GM19395 (cell line): ENCODE measurements around the gene RXRA.

Source experiments
- ATAC-seq: cut with Tn5 transposase; IDR thresholded peaks from one replicate; pipeline ENCODE4 v1.9.1; 2021; ENCODE audit warnings: mild to moderate bottlenecking, moderate library complexity; ENCODE audit not compliant: unreplicated experiment

Gene RXRA

GRCh38 chr9:134477927-134478326 is 151.7 kb downstream of the RXRA start:
- ATAC-seq = no peak

- no peak for ATAC-seq
Observed at GRCh38 chr9:134481762-134482161, 155.5 kb downstream of the RXRA start.

DNA sequence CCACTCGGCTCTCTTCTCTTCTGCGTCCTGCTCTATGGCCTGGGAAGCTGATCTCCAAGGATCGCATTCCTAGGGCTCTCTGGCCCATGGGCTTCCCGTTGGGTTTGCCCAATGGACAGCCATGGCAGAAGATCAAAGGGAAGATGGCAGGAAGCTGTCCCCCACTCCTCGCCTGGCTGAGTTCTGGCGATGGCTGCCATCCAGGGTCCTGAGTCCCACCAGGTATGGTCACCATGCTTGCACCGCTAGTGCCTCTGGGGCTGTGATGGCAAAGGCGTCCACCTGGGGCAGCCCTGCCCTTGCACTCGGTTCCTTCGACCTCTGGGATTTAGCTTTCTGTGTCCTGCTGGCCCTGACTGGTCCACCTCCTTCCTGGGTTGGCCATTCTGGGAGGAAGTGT is 156.0 kb downstream of the RXRA start:
- ATAC-seq = no peak

DNA sequence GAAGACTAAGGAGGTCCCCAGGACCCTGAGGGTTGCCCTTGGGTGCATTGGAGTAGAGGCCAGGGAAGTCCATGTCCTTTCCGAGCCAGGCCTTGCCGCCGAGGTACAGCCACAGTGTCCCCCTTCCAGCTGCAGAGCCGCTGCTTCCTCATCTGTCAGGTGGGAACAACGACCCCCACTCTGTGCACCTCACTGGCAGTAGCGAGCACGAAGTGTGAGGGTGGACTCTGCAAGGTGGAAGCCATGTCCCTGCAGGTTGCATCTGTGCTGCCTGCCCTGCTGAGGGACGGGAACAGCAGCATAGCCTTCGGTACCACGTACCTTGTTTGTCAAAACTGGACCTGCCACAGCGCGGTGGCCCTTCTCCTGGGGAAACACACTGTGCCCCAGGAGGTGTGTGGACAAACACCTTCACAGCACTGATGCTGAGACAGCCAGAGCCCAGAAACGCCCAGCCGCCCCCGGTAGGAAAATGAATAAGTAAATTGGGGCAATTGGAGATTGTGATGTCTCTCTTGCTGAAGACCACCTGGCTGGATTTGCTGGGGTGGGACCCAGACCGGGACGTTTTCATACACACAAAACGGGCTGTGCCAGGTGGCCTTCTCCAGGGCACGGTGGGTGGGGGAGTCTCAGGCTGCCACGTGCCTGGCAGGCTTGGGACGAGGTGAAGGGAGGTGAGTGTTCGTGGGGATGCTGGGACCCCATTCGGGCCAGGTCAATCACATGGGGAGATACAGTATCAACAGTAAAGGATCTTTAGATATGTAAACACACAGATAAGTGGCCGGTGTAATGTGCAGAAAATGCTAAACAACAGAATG is 157.3 kb downstream of the RXRA start:
- ATAC-seq = no peak

GRCh38 chr9:134484479-134484878 is 158.2 kb downstream of the RXRA start:
- no peak for ATAC-seq

DNA sequence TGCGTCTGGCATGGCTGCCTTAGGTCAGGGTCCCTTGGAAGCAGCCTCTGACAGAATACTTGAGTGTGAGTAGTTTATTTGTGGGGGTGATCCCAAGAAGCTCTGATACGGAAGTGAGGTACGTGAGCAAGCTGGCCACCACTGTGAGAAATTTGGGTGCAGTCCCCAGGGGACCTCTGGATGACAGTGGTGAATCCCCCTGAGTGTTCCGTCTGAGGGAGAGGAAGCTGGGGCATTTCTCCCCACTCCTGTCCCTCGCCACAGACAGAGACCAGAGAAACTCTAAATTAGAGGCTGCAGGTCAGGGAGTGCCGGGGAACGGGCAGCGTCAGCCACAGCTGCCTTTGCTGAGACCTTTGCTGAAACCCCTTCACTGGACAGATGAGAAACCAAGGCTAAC is 159.4 kb downstream of the RXRA start:
- no peak for ATAC-seq

- ATAC-seq = no peak
Observed at GRCh38 chr9:134486143-134486591, 159.9 kb downstream of the RXRA start.

DNA sequence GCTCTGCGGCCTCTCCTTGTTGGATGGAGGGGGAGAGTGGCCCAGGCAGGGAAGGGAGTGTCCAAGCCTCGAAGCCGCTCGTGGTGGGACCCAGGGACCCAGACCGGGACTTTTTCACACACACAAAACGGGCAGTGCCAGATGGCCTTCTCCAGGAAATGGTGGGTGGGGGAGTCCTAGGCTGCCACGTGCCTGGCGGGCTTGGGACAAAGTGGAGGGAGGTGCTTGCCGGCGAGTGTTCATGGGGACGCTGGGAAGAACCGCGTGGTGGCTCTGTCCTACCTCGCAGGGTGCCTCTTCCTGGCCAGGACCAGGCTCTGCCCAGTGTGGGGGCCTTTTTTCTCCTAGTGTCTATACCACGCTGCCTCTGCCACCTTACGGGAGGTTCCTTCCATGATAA is 160.3 kb downstream of the RXRA start:
- ATAC-seq = no peak
